Measurements from ENCODE around the gene PHLDA3.

DNA sequence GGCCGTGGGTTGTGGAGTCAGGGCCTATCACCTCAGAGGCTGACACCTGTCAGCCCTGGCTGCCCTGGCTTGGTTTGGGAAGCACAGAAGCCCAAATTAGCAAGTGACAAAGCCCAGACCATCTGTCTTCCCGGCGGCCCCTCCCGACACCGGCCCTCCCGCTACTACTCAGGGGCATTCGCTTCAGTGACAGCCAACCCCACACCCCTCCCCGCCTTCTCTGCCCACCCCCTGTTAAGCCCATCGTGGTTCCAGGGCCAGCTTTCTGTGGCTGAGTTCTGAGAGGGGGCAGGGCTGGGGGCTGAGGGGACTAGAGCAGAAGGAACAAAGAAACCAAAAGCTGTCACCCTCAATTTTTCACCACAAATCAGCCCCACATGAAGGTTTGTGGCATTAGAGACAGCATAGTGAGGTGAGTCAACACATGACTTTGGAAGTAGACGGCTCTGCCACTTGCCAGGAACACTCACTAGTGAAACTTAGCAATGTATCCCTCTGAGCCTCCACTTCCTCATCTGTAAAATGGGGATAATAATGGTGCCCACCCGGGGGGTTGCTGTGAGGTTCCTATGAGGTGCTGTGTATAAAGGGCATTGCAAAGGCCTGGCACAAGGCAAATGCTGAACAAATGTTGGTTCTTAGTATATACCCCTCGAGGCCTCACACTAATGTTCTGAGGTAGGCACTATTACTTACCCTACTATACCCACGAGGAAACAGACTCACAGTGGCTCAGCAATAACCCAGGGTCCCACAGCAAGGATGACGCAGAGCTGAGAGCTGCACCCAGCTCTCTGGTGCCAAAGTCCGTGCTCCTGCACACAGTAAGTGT is 42.3 kb downstream of the PHLDA3 start:
- no peak for TF ChIP-seq POLR2A (IDR thresholded peaks at IDR 0.05; ENCODE audit: low read depth, low read length)
- no peak for TF ChIP-seq TAF1 (IDR thresholded peaks at IDR 0.05; ENCODE audit: low read depth, low read length)
- no peak for TF ChIP-seq POU2F2 (IDR thresholded peaks at IDR 0.05; ENCODE audit: low read depth, low read length)
- no peak for TF ChIP-seq POLR2AphosphoS5 (IDR thresholded peaks at IDR 0.05; ENCODE audit: low read depth, low read length)

All from GM12891 (cell line).